GM18520 (cell line): ENCODE measurements around the gene SHLD3.
A peak's percentile ranks its signal among the peaks of the same experiment; 100 is the strongest.
"Not testable (repeated sequence)": the region's sequence is repeated elsewhere in the genome, so short reads cannot be mapped to it uniquely, and the experiment has no call there.

Experiments used
- ATAC-seq: cut with Tn5 transposase; IDR thresholded peaks from one replicate; pipeline ENCODE4 v1.9.1; 2021; ENCODE audit not compliant: unreplicated experiment

SHLD3 gene

GRCh38 chr5:65624571-65625555 is at the start of gene SHLD3, which contains the start of gene TRAPPC13:
Gene SHLD3, plus strand, starts transcription at chr5:65625027. Its CDS starts 4,561 bp downstream, at chr5:65629588.
Gene TRAPPC13, plus strand, starts transcription at chr5:65625027. Its CDS starts 34 bp downstream, at chr5:65625061.
- peak; percentile 44 for ATAC-seq

GRCh38 chr5:65577141-65577540 is 47.7 kb upstream of the SHLD3 start:
- no peak for ATAC-seq

GRCh38 chr5:65588694-65589093 is 36.1 kb upstream of the SHLD3 start:
- no peak for ATAC-seq

GRCh38 chr5:65601761-65602160 is 23.1 kb upstream of the SHLD3 start:
- not testable (repeated sequence) for ATAC-seq

- no peak for ATAC-seq
Measured at GRCh38 chr5:65611524-65611923, 13.3 kb upstream of the SHLD3 start.

GRCh38 chr5:65612298-65612907 is 12.4 kb upstream of the SHLD3 start:
- ATAC-seq = no peak

GRCh38 chr5:65620021-65620420 is 4.8 kb upstream of the SHLD3 start:
- no peak for ATAC-seq

GRCh38 chr5:65621961-65622360 is 2.9 kb upstream of the SHLD3 start:
- ATAC-seq = not testable (repeated sequence)

- no peak for ATAC-seq
Measured at GRCh38 chr5:65623482-65623881, 1.3 kb upstream of the SHLD3 start.

GRCh38 chr5:65624025-65624570 is 729 bp upstream of the SHLD3 start, which contains the start of gene TRIM23:
Gene TRIM23, minus strand, starts transcription at chr5:65624333. Its CDS starts 59 bp downstream, at chr5:65624274.
- peak; percentile 93 for ATAC-seq

GRCh38 chr5:65625743-65626142 is 916 bp downstream of the SHLD3 start:
- ATAC-seq = no peak

- no peak for ATAC-seq
Measured at GRCh38 chr5:65630981-65631380, 6.2 kb downstream of the SHLD3 start.

GRCh38 chr5:65640240-65640639 is 15.4 kb downstream of the SHLD3 start:
- no peak for ATAC-seq

- no peak for ATAC-seq
Measured at GRCh38 chr5:65646938-65647337, 22.1 kb downstream of the SHLD3 start.

- no peak for ATAC-seq
Measured at GRCh38 chr5:65647941-65648340, 23.1 kb downstream of the SHLD3 start.

GRCh38 chr5:65651144-65651543 is 26.3 kb downstream of the SHLD3 start:
- ATAC-seq = no peak

GRCh38 chr5:65654713-65655112 is 29.9 kb downstream of the SHLD3 start:
- ATAC-seq = no peak

GRCh38 chr5:65663804-65664521 is 39.1 kb downstream of the SHLD3 start:
- no peak for ATAC-seq

- ATAC-seq = no peak
Measured at GRCh38 chr5:65668696-65669095, 43.9 kb downstream of the SHLD3 start.

GRCh38 chr5:65672796-65673195 is 48.0 kb downstream of the SHLD3 start:
- no peak for ATAC-seq

- no peak for ATAC-seq
Measured at GRCh38 chr5:65674749-65675148, 49.9 kb downstream of the SHLD3 start.
